GM19043 (cell line): ENCODE measurements around the gene SART3.

Experiments
- ATAC-seq: cut with Tn5 transposase; IDR thresholded peaks from one replicate; pipeline ENCODE4 v1.9.1; 2021; ENCODE audit warnings: low read depth; ENCODE audit not compliant: unreplicated experiment

SART3 gene

GRCh38 chr12:108560752-108561719, at the start of gene SART3:
TSS of gene SART3 (minus strand) at chr12:108561173. CDS start at chr12:108561154, 19 bp downstream.
- peak; percentile 44 for ATAC-seq

GRCh38 chr12:108610336-108610815, 49.4 kb upstream of the SART3 start:
- ATAC-seq = no peak

GRCh38 chr12:108609537-108610335, 48.8 kb upstream of the SART3 start:
- ATAC-seq = no peak

GRCh38 chr12:108608616-108609015, 47.6 kb upstream of the SART3 start:
- ATAC-seq = no peak

- no peak for ATAC-seq
Measured at GRCh38 chr12:108607981-108608600, 47.1 kb upstream of the SART3 start.

GRCh38 chr12:108606492-108606891, 45.5 kb upstream of the SART3 start:
- ATAC-seq = no peak

- ATAC-seq = no peak
Measured at GRCh38 chr12:108605690-108606406, 44.9 kb upstream of the SART3 start.

GRCh38 chr12:108605000-108605689, 44.2 kb upstream of the SART3 start:
- no peak for ATAC-seq

GRCh38 chr12:108604208-108604941, 43.4 kb upstream of the SART3 start:
- ATAC-seq = no peak

GRCh38 chr12:108603743-108604142, 42.8 kb upstream of the SART3 start:
- no peak for ATAC-seq

GRCh38 chr12:108602976-108603704, 42.2 kb upstream of the SART3 start:
- no peak for ATAC-seq

GRCh38 chr12:108602209-108602705, 41.3 kb upstream of the SART3 start:
- ATAC-seq = no peak

GRCh38 chr12:108600702-108601007, 39.7 kb upstream of the SART3 start:
- ATAC-seq = no peak

GRCh38 chr12:108599948-108600701, 39.2 kb upstream of the SART3 start:
- ATAC-seq = no peak

- ATAC-seq = no peak
Measured at GRCh38 chr12:108599541-108599940, 38.6 kb upstream of the SART3 start.

- no peak for ATAC-seq
Measured at GRCh38 chr12:108598553-108599250, 37.7 kb upstream of the SART3 start.
